Endodermal cell (in vitro differentiated cells): Measurements from ENCODE around the gene PNCK. TPM values are rescaled to one million over a fixed set of nuclear protein-coding genes. Genes with fewer than 3 reads are reported as not detected.
"Not testable (repeated sequence)": the region's sequence is repeated elsewhere in the genome, so short reads cannot be mapped to it uniquely, and the experiment has no call there.

Experiments used
- DNase-seq: peaks from one replicate; pipeline ENCODE4 v3.0.0-alpha.2; 2017
- H3K27ac ChIP-seq: 2 replicates; pipeline ENCODE4 v1.5.1; 2013; ENCODE audit warnings: mild to moderate bottlenecking, low read depth, low read length, moderate library complexity
- H3K27me3 ChIP-seq: 2 replicates; pipeline ENCODE4 v1.6.1; 2013; ENCODE audit warnings: mild to moderate bottlenecking, low read length, moderate library complexity; ENCODE audit not compliant: insufficient read depth, control insufficient read depth, poor library complexity, severe bottlenecking
- H3K36me3 ChIP-seq: 2 replicates; pipeline ENCODE4 v1.7.0; 2013; ENCODE audit warnings: mild to moderate bottlenecking, low read length, moderate library complexity; ENCODE audit not compliant: control insufficient read depth, insufficient read depth
- H3K4me1 ChIP-seq: one replicate; pipeline ENCODE4 v1.7.0; 2013; ENCODE audit warnings: low read length; ENCODE audit not compliant: control insufficient read depth, insufficient read depth
- H3K4me3 ChIP-seq: 2 replicates; pipeline ENCODE4 v1.5.1; 2013; ENCODE audit warnings: mild to moderate bottlenecking, low read length, moderate library complexity
- H3K9ac ChIP-seq: 2 replicates; pipeline ENCODE4 v1.6.1; 2013; ENCODE audit warnings: mild to moderate bottlenecking, low read length, moderate library complexity; ENCODE audit not compliant: poor library complexity, severe bottlenecking; ENCODE audit errors: extremely low read depth
- H3K9me3 ChIP-seq: 2 replicates; pipeline ENCODE4 v1.6.1; 2013; ENCODE audit warnings: mild to moderate bottlenecking, low read length, moderate library complexity; ENCODE audit not compliant: control insufficient read depth
- H3K27ac Mint-ChIP-seq: 2 replicates; pipeline ENCODE4 v1.8.0; 2020; ENCODE audit warnings: mixed read lengths
- H3K27me3 Mint-ChIP-seq: 2 replicates; pipeline ENCODE4 v1.8.0; 2021; ENCODE audit warnings: mild to moderate bottlenecking, mixed read lengths; ENCODE audit not compliant: insufficient read depth
- H3K36me3 Mint-ChIP-seq: 2 replicates; pipeline ENCODE4 v1.8.0; 2020; ENCODE audit warnings: low read depth, mixed read lengths
- H3K4me1 Mint-ChIP-seq: 2 replicates; pipeline ENCODE4 v1.8.0; 2020; ENCODE audit warnings: mixed read lengths
- H3K4me3 Mint-ChIP-seq: 2 replicates; pipeline ENCODE4 v1.8.0; 2020; ENCODE audit warnings: mild to moderate bottlenecking, moderate library complexity, mixed read lengths
- H3K9me3 Mint-ChIP-seq: 2 replicates; pipeline ENCODE4 v1.8.0; 2020; ENCODE audit warnings: mild to moderate bottlenecking, mixed read lengths
- CTCF ChIP-seq: fragments of 200-600 bp; sonication (generic); conservative IDR thresholded peaks from 2 replicates; pipeline ENCODE4 v1.5.0; 2021; ENCODE audit warnings: antibody characterized with exemption, mild to moderate bottlenecking
- WGBS, 2 experiments: methylation state at CpG; one replicate each; pipeline versions ENCODE4 v1.1.5 to v1.1.7; 2013; ENCODE audit warnings: missing lambda C conversion rate in 2 of 2, mixed read lengths in 1 of 2; ENCODE audit not compliant: insufficient coverage in 1 of 2, insufficient read length in 1 of 2; 5-methylcytosine and 5-hydroxymethylcytosine counted together
- total RNA-seq, 2 donors: library from RNA; stranded (reverse); fragmentation: NEBNext Ultra II Directional in 1 of 2; extraction: Animal tissue kit (Norgen Biotek cat#: 25700) in 1 of 2; gene quantifications; 2 replicates in 1 of 2; 3 replicates in 1 of 2; pipeline ENCODE4 v1.2.1, GENCODE V29; 2021

PNCK gene
- total RNA-seq, 2 donors from 2014 or later = 2.8 to 12.9 TPM

GRCh38 chrX:153697924-153698865 lies 24.6 kb upstream of the PNCK start:
- Histone ChIP-seq H3K36me3 (no peaks in the 10 kb centered on the region), H3K27ac (no peak overlapping the region), H3K4me3 (no peak overlapping the region), H3K4me1 (no peaks in the 10 kb centered on the region), H3K9ac (no peak overlapping the region), H3K27me3 (no peaks in the 10 kb centered on the region), H3K9me3 (no peaks in the 10 kb centered on the region)
- Mint-ChIP-seq H3K27me3 (no peaks in the 10 kb centered on the region), H3K9me3 (peaks cover 60% of the 10 kb centered on the region), H3K36me3 (peaks cover 11% of the 10 kb centered on the region), H3K4me3 (no peak overlapping the region), H3K27ac (peak overlapping the region; percentile 7), H3K4me1 (no peaks in the 10 kb centered on the region)
- no peak for DNase-seq
- 91% methylated on average over 11 of the region's 16 CpGs; no CpG with 5 or more reads in 1 of the 2 experiments for WGBS, 2 experiments
- no peak for TF ChIP-seq CTCF

GRCh38 chrX:153696986-153697722 lies 23.5 kb upstream of the PNCK start:
- H3K27ac Mint-ChIP-seq, H3K27me3 Mint-ChIP-seq, H3K4me3 Mint-ChIP-seq, H3K4me1 Mint-ChIP-seq, H3K4me1 ChIP-seq, H3K27ac ChIP-seq, H3K4me3 ChIP-seq, H3K27me3 ChIP-seq, H3K36me3 ChIP-seq, H3K9ac ChIP-seq, H3K9me3 ChIP-seq, DNase-seq: not testable (repeated sequence)
- Mint-ChIP-seq H3K36me3 (peaks cover 14% of the 10 kb centered on the region), H3K9me3 (peaks cover 59% of the 10 kb centered on the region)
- WGBS, 2 experiments = 93% methylated on average over 8 to 16 of the region's 16 CpGs

GRCh38 chrX:153696538-153696937 lies 22.9 kb upstream of the PNCK start:
- not testable (repeated sequence) for DNase-seq, H3K36me3 ChIP-seq, H3K4me3 ChIP-seq, H3K4me1 Mint-ChIP-seq, H3K27ac Mint-ChIP-seq, H3K4me1 ChIP-seq, H3K9ac ChIP-seq, H3K27me3 ChIP-seq, H3K27me3 Mint-ChIP-seq, H3K9me3 ChIP-seq, H3K4me3 Mint-ChIP-seq, H3K27ac ChIP-seq
- peaks cover 11% of the 10 kb centered on the region for H3K36me3 Mint-ChIP-seq
- H3K9me3 Mint-ChIP-seq = peaks cover 57% of the 10 kb centered on the region
- 98 to 100% methylated on average over 4 to 7 of the region's 10 CpGs for WGBS, 2 experiments

- no peaks in the 10 kb centered on the region for H3K9me3 ChIP-seq
- Mint-ChIP-seq H3K9me3 (peaks cover 57% of the 10 kb centered on the region), H3K27ac (no peak overlapping the region), H3K27me3 (no peaks in the 10 kb centered on the region), H3K4me3 (no peak overlapping the region), H3K4me1 (no peaks in the 10 kb centered on the region), H3K36me3 (peaks cover 11% of the 10 kb centered on the region)
- no peak for TF ChIP-seq CTCF
- H3K4me1 ChIP-seq = no peaks in the 10 kb centered on the region
- no peak overlapping the region for H3K27ac ChIP-seq
- WGBS, 2 experiments = 94 to 100% methylated on average over 1 to 12 of the region's 15 CpGs
- H3K27me3 ChIP-seq = no peaks in the 10 kb centered on the region
- H3K9ac ChIP-seq = no peak overlapping the region
- DNase-seq = no peak
- H3K36me3 ChIP-seq = no peaks in the 10 kb centered on the region
- no peak overlapping the region for H3K4me3 ChIP-seq
Observed at GRCh38 chrX:153696100-153696499, 22.5 kb upstream of the PNCK start.
